ENCODE data around the gene TMEM25. TPM values are rescaled to one million over a fixed set of nuclear protein-coding genes. Genes with fewer than 3 reads are reported as not detected.
A peak's percentile ranks its signal among the peaks of the same experiment; 100 is the strongest.

Gene TMEM25
- total RNA-seq, 1 experiment from 2014 or later, result 63.1 TPM

- DNase-seq, result peak; percentile 75 to 81
- intact Hi-C loops (cut with micrococcal nuclease; ENCODE audit: unreplicated experiment), result loop anchor here (1.0 to 2.0 kb wide), 2 partner anchors 12 to 34 kb away; no protein-coding TSS in a partner anchor
- Mint-ChIP-seq H3K36me3 (ENCODE audit: insufficient read depth, unreplicated experiment) (peaks cover 75% of the 10 kb centered on the region), H3K27ac (ENCODE audit: unreplicated experiment) (peak overlapping the region; percentile 26), H3K4me1 (ENCODE audit: low read depth, unreplicated experiment) (peaks cover 7% of the 10 kb centered on the region), H3K4me3 (ENCODE audit: unreplicated experiment) (no peak overlapping the region), H3K9me3 (ENCODE audit: unreplicated experiment) (no peaks in the 10 kb centered on the region), H3K27me3 (ENCODE audit: insufficient read depth, unreplicated experiment) (no peaks in the 10 kb centered on the region)
- Histone ChIP-seq H3K4me1 (0 out of 2 replicates have a peak, but pooled peaks cover 5% of the 10 kb centered on the region), H3K4me3 (ENCODE audit: low read depth, low read length) (no peak overlapping the region), H3K9me3 (no peaks in the 10 kb centered on the region), H3K27me3 (replicated peaks; ENCODE audit: control insufficient read depth, insufficient read depth, low read length) (no peaks in the 10 kb centered on the region), H3K36me3 (ENCODE audit: control insufficient read depth, insufficient read depth, low read length) (peaks cover 7% of the 10 kb centered on the region)
- peak; percentile 87 to 90 for TF ChIP-seq CTCF (IDR thresholded peaks at IDR 0.05; ENCODE audit: insufficient read depth in 1 of 2, low read depth in 1 of 2, low read length in 1 of 2, severe bottlenecking in 1 of 2, unreplicated experiment in 1 of 2)
- no TSS peak for BruUV-seq (replicated peaks)
- POLR2A ChIA-PET, result no interaction called here
- CTCF ChIA-PET, result no interaction called here
Measured at GRCh38 chr11:118522571-118523072, 8.4 kb upstream of the TMEM25 start.

GRCh38 chr11:118524356-118524755, 6.6 kb upstream of the TMEM25 start:
- H3K27me3 Mint-ChIP-seq (ENCODE audit: insufficient read depth, unreplicated experiment), result no peaks in the 10 kb centered on the region
- no peak overlapping the region for H3K4me3 Mint-ChIP-seq (ENCODE audit: unreplicated experiment)
- Histone ChIP-seq H3K9me3 (no peaks in the 10 kb centered on the region), H3K36me3 (ENCODE audit: control insufficient read depth, insufficient read depth, low read length) (peaks cover 6% of the 10 kb centered on the region), H3K27me3 (replicated peaks; ENCODE audit: control insufficient read depth, insufficient read depth, low read length) (no peaks in the 10 kb centered on the region), H3K4me1 (peaks cover 9% of the 10 kb centered on the region; the same call in 1 of the 2 replicates), H3K4me3 (ENCODE audit: low read depth, low read length) (no peak overlapping the region)
- H3K36me3 Mint-ChIP-seq (ENCODE audit: insufficient read depth, unreplicated experiment), result peaks cover 72% of the 10 kb centered on the region
- peaks cover 9% of the 10 kb centered on the region for H3K4me1 Mint-ChIP-seq (ENCODE audit: low read depth, unreplicated experiment)
- no peak for TF ChIP-seq CTCF (IDR thresholded peaks at IDR 0.05; ENCODE audit: insufficient read depth in 1 of 2, low read depth in 1 of 2, low read length in 1 of 2, severe bottlenecking in 1 of 2, unreplicated experiment in 1 of 2)
- ChIA-PET CTCF (interaction anchor here (0.6 kb wide), 2 partner anchors 17 to 23 kb away, joined by 3 to 4 read pairs; no protein-coding TSS in a partner anchor), POLR2A (no interaction called here)
- intact Hi-C loops (cut with micrococcal nuclease; ENCODE audit: unreplicated experiment), result no loop called here
- H3K27ac Mint-ChIP-seq (ENCODE audit: unreplicated experiment), result no peak overlapping the region
- no peaks in the 10 kb centered on the region for H3K9me3 Mint-ChIP-seq (ENCODE audit: unreplicated experiment)
- DNase-seq, result no peak
- no TSS peak for BruUV-seq (replicated peaks)

GRCh38 chr11:118524757-118525470, 6.1 kb upstream of the TMEM25 start:
- peaks cover 66% of the 10 kb centered on the region for H3K36me3 Mint-ChIP-seq (ENCODE audit: insufficient read depth, unreplicated experiment)
- Histone ChIP-seq H3K4me1 (peaks cover 15% of the 10 kb centered on the region), H3K9me3 (no peaks in the 10 kb centered on the region), H3K4me3 (ENCODE audit: low read depth, low read length) (no peak overlapping the region), H3K36me3 (ENCODE audit: control insufficient read depth, insufficient read depth, low read length) (peaks cover 4% of the 10 kb centered on the region), H3K27me3 (replicated peaks; ENCODE audit: control insufficient read depth, insufficient read depth, low read length) (no peaks in the 10 kb centered on the region)
- H3K9me3 Mint-ChIP-seq (ENCODE audit: unreplicated experiment), result no peaks in the 10 kb centered on the region
- no peak overlapping the region for H3K4me3 Mint-ChIP-seq (ENCODE audit: unreplicated experiment)
- TF ChIP-seq CTCF (IDR thresholded peaks at IDR 0.05; ENCODE audit: insufficient read depth in 1 of 2, low read depth in 1 of 2, low read length in 1 of 2, severe bottlenecking in 1 of 2, unreplicated experiment in 1 of 2), result no peak
- H3K27ac Mint-ChIP-seq (ENCODE audit: unreplicated experiment), result no peak overlapping the region
- no peak for DNase-seq
- ChIA-PET POLR2A (no interaction called here), CTCF (interaction anchor here (0.6 kb wide), 3 partner anchors 17 to 151 kb away, joined by 3 to 4 read pairs (median 4); no protein-coding TSS in a partner anchor)
- peaks cover 14% of the 10 kb centered on the region for H3K4me1 Mint-ChIP-seq (ENCODE audit: low read depth, unreplicated experiment)
- intact Hi-C loops (cut with micrococcal nuclease; ENCODE audit: unreplicated experiment), result no loop called here
- no TSS peak for BruUV-seq (replicated peaks)
- no peaks in the 10 kb centered on the region for H3K27me3 Mint-ChIP-seq (ENCODE audit: insufficient read depth, unreplicated experiment)

Data from Caco-2 (cell line).